GDM1 (cell line): Measurements from ENCODE around the gene UBXN2A.

Experiments
- DNase-seq: peaks from one replicate; lab custom pipeline; 2025; lab: John Stamatoyannopoulos, UW

UBXN2A gene

GRCh38 chr2:23939987-23940717 lies at the start of gene UBXN2A:
Gene UBXN2A, plus strand, starts transcription at chr2:23940463. Its CDS starts 17,852 bp downstream, at chr2:23958315.
- peak; percentile 78 for DNase-seq

GRCh38 chr2:23900133-23900532 lies 40.1 kb upstream of the UBXN2A start:
- no peak for DNase-seq

- DNase-seq, result no peak
Observed at GRCh38 chr2:23900541-23901322, 39.5 kb upstream of the UBXN2A start.

GRCh38 chr2:23901966-23902846 lies 38.1 kb upstream of the UBXN2A start:
- no peak for DNase-seq

- DNase-seq, result no peak
Observed at GRCh38 chr2:23903034-23903433, 37.2 kb upstream of the UBXN2A start.

GRCh38 chr2:23904215-23904614 lies 36.0 kb upstream of the UBXN2A start:
- no peak for DNase-seq

- DNase-seq, result no peak
Observed at GRCh38 chr2:23904692-23905091, 35.6 kb upstream of the UBXN2A start.

- DNase-seq, result no peak
Observed at GRCh38 chr2:23905155-23905554, 35.1 kb upstream of the UBXN2A start.

- DNase-seq, result no peak
Observed at GRCh38 chr2:23912054-23912453, 28.2 kb upstream of the UBXN2A start.

GRCh38 chr2:23915327-23915726 lies 24.9 kb upstream of the UBXN2A start:
- no peak for DNase-seq

GRCh38 chr2:23916727-23917405 lies 23.4 kb upstream of the UBXN2A start:
- DNase-seq, result peak; percentile 25

GRCh38 chr2:23918837-23919489 lies 21.3 kb upstream of the UBXN2A start:
- DNase-seq, result no peak

- DNase-seq, result no peak
Observed at GRCh38 chr2:23924589-23925359, 15.5 kb upstream of the UBXN2A start.

- peak; percentile 62 for DNase-seq
Observed at GRCh38 chr2:23925702-23926289, 14.5 kb upstream of the UBXN2A start.

- no peak for DNase-seq
Observed at GRCh38 chr2:23926290-23926749, 13.9 kb upstream of the UBXN2A start.

- peak; percentile 97 for DNase-seq
Observed at GRCh38 chr2:23926750-23927571, 13.3 kb upstream of the UBXN2A start, which contains the start of gene ATAD2B. Gene ATAD2B, minus strand, starts transcription at chr2:23927123. Its CDS starts 353 bp downstream, at chr2:23926770.

- no peak for DNase-seq
Observed at GRCh38 chr2:23934259-23934658, 6.0 kb upstream of the UBXN2A start.

- peak; percentile 56 for DNase-seq
Observed at GRCh38 chr2:23940718-23941620, 706 bp downstream of the UBXN2A start.
